SH-SY5Y (cell line): Measurements from ENCODE around the gene OOSP4B.

Experiments
- GATA2 ChIP-seq: IDR thresholded peaks from 2 replicates; pipeline ENCODE4 v1.6.1; 2011; ENCODE audit warnings: mild to moderate bottlenecking, low read depth, low read length
- GATA3 ChIP-seq: IDR thresholded peaks from 2 replicates; pipeline ENCODE4 v1.6.1; 2011; ENCODE audit warnings: low read depth, mild to moderate bottlenecking, low read length, moderate library complexity

DNA sequence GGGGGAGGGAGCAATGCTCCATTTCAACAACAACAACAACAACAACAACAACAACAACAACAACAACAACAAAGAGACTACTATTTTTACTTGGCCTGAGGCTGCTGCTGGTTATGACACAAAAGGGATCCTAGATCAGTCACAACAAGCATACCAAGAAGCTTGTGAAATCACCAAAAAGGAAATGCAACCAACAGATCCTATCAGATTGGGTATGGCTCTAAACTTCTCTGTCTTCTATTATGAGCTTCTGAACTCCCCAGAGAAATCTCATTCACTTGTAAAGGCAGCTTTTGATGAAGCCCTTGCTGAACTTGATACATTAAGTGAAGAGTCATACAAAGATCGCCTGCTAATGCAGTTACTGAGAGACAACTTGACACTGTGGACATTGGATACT lies 61.0 kb downstream of the OOSP4B start:
- TF ChIP-seq GATA2, result no peak
- TF ChIP-seq GATA3, result no peak
